CD4-positive, alpha-beta T cell treated with Interleukin-6 for 4 hours (primary cell): Measurements from ENCODE around the gene POU5F1.
A peak's percentile ranks its signal among the peaks of the same experiment; 100 is the strongest.
"Not testable (repeated sequence)": the region's sequence is repeated elsewhere in the genome, so short reads cannot be mapped to it uniquely, and the experiment has no call there.

Source experiments
- DNase-seq: peaks from one replicate; pipeline ENCODE4 v3.0.0-alpha.2; 2020; ENCODE audit warnings: mixed read lengths

Gene POU5F1

GRCh38 chr6:31170600-31170881, at the start of gene POU5F1:
Gene POU5F1 (minus strand): TSS chr6:31170682. CDS start chr6:31170620, 62 bp downstream.
- DNase-seq = no peak

- DNase-seq = no peak
These were observed 45.9 kb upstream of the POU5F1 start for GRCh38 chr6:31216208-31216898.

- DNase-seq = not testable (repeated sequence)
These were observed 44.7 kb upstream of the POU5F1 start for GRCh38 chr6:31215216-31215615.

- DNase-seq = no peak
These were observed 44.0 kb upstream of the POU5F1 start for GRCh38 chr6:31214516-31214915.

GRCh38 chr6:31210741-31211532, 40.5 kb upstream of the POU5F1 start:
- no peak for DNase-seq

- no peak for DNase-seq
These were observed 39.6 kb upstream of the POU5F1 start for GRCh38 chr6:31210123-31210522.

GRCh38 chr6:31209137-31209536, 38.7 kb upstream of the POU5F1 start:
- no peak for DNase-seq

GRCh38 chr6:31208506-31208905, 38.0 kb upstream of the POU5F1 start:
- no peak for DNase-seq

- DNase-seq = no peak
These were observed 35.2 kb upstream of the POU5F1 start for GRCh38 chr6:31205638-31206037.

- no peak for DNase-seq
These were observed 34.3 kb upstream of the POU5F1 start for GRCh38 chr6:31204751-31205145.

- DNase-seq = peak; percentile 54
These were observed 33.0 kb upstream of the POU5F1 start for GRCh38 chr6:31203345-31203979.

- peak; percentile 45 for DNase-seq
These were observed 32.0 kb upstream of the POU5F1 start for GRCh38 chr6:31202259-31203166.

- not testable (repeated sequence) for DNase-seq
These were observed 28.6 kb upstream of the POU5F1 start for GRCh38 chr6:31199105-31199452.

GRCh38 chr6:31197559-31198305, 27.2 kb upstream of the POU5F1 start:
- DNase-seq = peak; percentile 93

- not testable (repeated sequence) for DNase-seq
These were observed 26.0 kb upstream of the POU5F1 start for GRCh38 chr6:31196251-31197022.

GRCh38 chr6:31195308-31195979, 25.0 kb upstream of the POU5F1 start:
- DNase-seq = not testable (repeated sequence)

- no peak for DNase-seq
These were observed 23.8 kb upstream of the POU5F1 start for GRCh38 chr6:31194061-31194834.

- no peak for DNase-seq
These were observed 22.7 kb upstream of the POU5F1 start for GRCh38 chr6:31193206-31193605.

GRCh38 chr6:31192431-31193105, 22.1 kb upstream of the POU5F1 start:
- peak; percentile 66 for DNase-seq
